SK-N-SH treated with all-trans-retinoic acid at 6 μM for 48 hours (cell line): Measurements from ENCODE around the gene DMAC2.

Experiments used
- ARNTL ChIP-seq: fragments of 450-650 bp; formaldehyde crosslinking; IDR thresholded peaks from 2 replicates; pipeline ENCODE4 v1.5.0; 2020; ENCODE audit warnings: low read depth, mild to moderate bottlenecking, moderate library complexity, borderline replicate concordance
- BACH2 ChIP-seq: fragments of 250-450 bp; sonication (Bioruptor Pico); IDR thresholded peaks from 2 replicates; pipeline ENCODE4 v1.9.0; 2021; ENCODE audit warnings: mild to moderate bottlenecking, borderline replicate concordance
- CSDC2 ChIP-seq: fragments of 250-450 bp; sonication (Bioruptor Pico); IDR thresholded peaks from 2 replicates; pipeline ENCODE4 v1.5.0; 2020; ENCODE audit warnings: mild to moderate bottlenecking, moderate library complexity
- CSRNP3 ChIP-seq: fragments of 250-450 bp; sonication (Bioruptor Pico); IDR thresholded peaks from 2 replicates; pipeline ENCODE4 v1.5.1; 2021; ENCODE audit warnings: mild to moderate bottlenecking, moderate library complexity
- ESRRG ChIP-seq: fragments of 250-450 bp; sonication (Bioruptor Pico); IDR thresholded peaks from 2 replicates; pipeline ENCODE4 v1.6.1; 2021; ENCODE audit warnings: mild to moderate bottlenecking
- GLIS3 ChIP-seq: fragments of 250-450 bp; sonication (Bioruptor Pico); IDR thresholded peaks from 2 replicates; pipeline ENCODE4 v1.5.0; 2020; ENCODE audit warnings: mild to moderate bottlenecking, moderate library complexity
- OSR1 ChIP-seq: fragments of 250-450 bp; sonication (Bioruptor Pico); IDR thresholded peaks from 2 replicates; pipeline ENCODE4 v1.8.0; 2022; ENCODE audit warnings: moderate library complexity, mild to moderate bottlenecking, inconsistent platforms
- PATZ1 ChIP-seq: fragments of 250-450 bp; sonication (Bioruptor Pico); IDR thresholded peaks from 2 replicates; pipeline ENCODE4 v1.8.0; 2020; ENCODE audit warnings: mild to moderate bottlenecking, moderate library complexity, borderline replicate concordance
- RARB ChIP-seq: fragments of 250-450 bp; sonication (Bioruptor Pico); IDR thresholded peaks from 2 replicates; pipeline ENCODE4 v1.8.0; 2021; ENCODE audit warnings: mild to moderate bottlenecking, moderate library complexity
- TOX ChIP-seq: fragments of 250-450 bp; sonication (Bioruptor Pico); IDR thresholded peaks from 2 replicates; pipeline ENCODE4 v1.8.0; 2021; ENCODE audit warnings: mild to moderate bottlenecking, moderate library complexity, borderline replicate concordance
- TSHZ2 ChIP-seq: fragments of 250-450 bp; sonication (Bioruptor Pico); IDR thresholded peaks from 2 replicates; pipeline ENCODE4 v1.5.0; 2020; ENCODE audit warnings: mild to moderate bottlenecking, moderate library complexity
- ZC3H10 ChIP-seq: fragments of 250-450 bp; sonication (Bioruptor Pico); IDR thresholded peaks from 2 replicates; pipeline ENCODE4 v1.5.1; 2021; ENCODE audit warnings: mild to moderate bottlenecking, moderate library complexity
- ZFP30 ChIP-seq: fragments of 450-650 bp; formaldehyde crosslinking; IDR thresholded peaks from 2 replicates; pipeline ENCODE4 v1.5.0; 2022; ENCODE audit warnings: mild to moderate bottlenecking, moderate library complexity
- ZNF565 ChIP-seq: fragments of 450-650 bp; formaldehyde crosslinking; conservative IDR thresholded peaks from 2 replicates; pipeline ENCODE4 v1.5.0; 2020; ENCODE audit warnings: low read depth, mild to moderate bottlenecking, moderate library complexity

- TF ChIP-seq GLIS3 (no peak), ZFP30 (CRISPR knock-in tag) (no peak), TOX (no peak), ZC3H10 (no peak), RARB (no peak), PATZ1 (no peak), OSR1 (CRISPR knock-in tag) (no peak), ESRRG (CRISPR knock-in tag) (no peak), TSHZ2 (CRISPR knock-in tag) (no peak), ZNF565 (no peak), CSRNP3 (CRISPR knock-in tag) (no peak), CSDC2 (CRISPR knock-in tag) (no peak), BACH2 (CRISPR knock-in tag) (no peak), ARNTL (no peak)
Observed at GRCh38 chr19:41449865-41450178, 10.1 kb upstream of the DMAC2 start.
